Left lobe of liver (tissue), 2 donors: ENCODE data around the gene AFG1L. TPM values are rescaled to one million over a fixed set of nuclear protein-coding genes. Genes with fewer than 3 reads are reported as not detected.
A peak's percentile ranks its signal among the peaks of the same experiment; 100 is the strongest.
"Not testable (repeated sequence)": the region's sequence is repeated elsewhere in the genome, so short reads cannot be mapped to it uniquely, and the experiment has no call there.

ENCODE experiments used
- ATAC-seq: fragments of 200-7000 bp; cut with Tn5 transposase; one replicate; pipeline ENCODE4 v1.9.1; 2020; ENCODE audit warnings: mild to moderate bottlenecking, moderate library complexity
- DNase-seq: peaks from one replicate; pipeline ENCODE4 v3.0.0-alpha.2; 2020; ENCODE audit warnings: low spot score
- total RNA-seq: library from RNA; stranded (reverse); gene quantifications from one replicate; pipeline ENCODE4 v1.2.1, GENCODE V29; 2021
- donor health status: DM: no; HTN: no; CAD: no; lungs with moderate emphysema.
- donor health status: DM: no; HTN: yes; CAD: no.

Gene AFG1L
- total RNA-seq, 1 donor from 2014 or later, result 7.0 TPM

GRCh38 chr6:108449717-108450116, 154.9 kb downstream of the AFG1L start:
- DNase-seq, ATAC-seq: not testable (repeated sequence)

- DNase-seq, result no peak
- ATAC-seq, result no peak
These were observed 157.0 kb downstream of the AFG1L start for GRCh38 chr6:108451816-108452215.

GRCh38 chr6:108452711-108453195, 157.9 kb downstream of the AFG1L start:
- ATAC-seq (no peak), DNase-seq (no peak)

GRCh38 chr6:108453601-108454185, 158.8 kb downstream of the AFG1L start:
- ATAC-seq, result no peak
- no peak for DNase-seq

GRCh38 chr6:108454356-108454755, 159.5 kb downstream of the AFG1L start:
- ATAC-seq (no peak), DNase-seq (no peak)

GRCh38 chr6:108455688-108456087, 160.8 kb downstream of the AFG1L start:
- no peak for ATAC-seq
- no peak for DNase-seq

- no peak for DNase-seq
- no peak for ATAC-seq
These were observed 168.9 kb downstream of the AFG1L start for GRCh38 chr6:108463784-108464183.

- DNase-seq (no peak), ATAC-seq (no peak)
These were observed 169.7 kb downstream of the AFG1L start for GRCh38 chr6:108464418-108465097.

- no peak for DNase-seq
- no peak for ATAC-seq
These were observed 170.2 kb downstream of the AFG1L start for GRCh38 chr6:108465098-108465495.

- DNase-seq, result no peak
- no peak for ATAC-seq
These were observed 173.5 kb downstream of the AFG1L start for GRCh38 chr6:108468346-108468745.

GRCh38 chr6:108469316-108469715, 174.5 kb downstream of the AFG1L start:
- ATAC-seq, result no peak
- DNase-seq, result no peak

- DNase-seq, result no peak
- ATAC-seq, result no peak
These were observed 178.3 kb downstream of the AFG1L start for GRCh38 chr6:108473197-108473596.

- ATAC-seq (no peak), DNase-seq (no peak)
These were observed 181.5 kb downstream of the AFG1L start for GRCh38 chr6:108476376-108476775.

GRCh38 chr6:108476847-108477430, 182.1 kb downstream of the AFG1L start:
- ATAC-seq, result no peak
- DNase-seq, result no peak

GRCh38 chr6:108482559-108482958, 187.7 kb downstream of the AFG1L start:
- DNase-seq (no peak), ATAC-seq (no peak)

- DNase-seq (no peak), ATAC-seq (no peak)
These were observed 189.2 kb downstream of the AFG1L start for GRCh38 chr6:108484016-108484415.

GRCh38 chr6:108489699-108490098, 194.8 kb downstream of the AFG1L start:
- no peak for DNase-seq
- no peak for ATAC-seq

- no peak for DNase-seq
These were observed 197.4 kb downstream of the AFG1L start for GRCh38 chr6:108492131-108492766.

GRCh38 chr6:108494434-108494833, 199.6 kb downstream of the AFG1L start:
- DNase-seq, result no peak
- no peak for ATAC-seq

More at GRCh38 chr6:108492131-108492766, 197.4 kb downstream of the AFG1L start:
- peak; percentile 91 for ATAC-seq

- no peak for DNase-seq
- ATAC-seq, result peak; percentile 84
These were observed 203.0 kb downstream of the AFG1L start for GRCh38 chr6:108497883-108498282.

GRCh38 chr6:108501559-108501958, 206.7 kb downstream of the AFG1L start:
- DNase-seq, result no peak
- no peak for ATAC-seq

- DNase-seq (no peak), ATAC-seq (no peak)
These were observed 208.0 kb downstream of the AFG1L start for GRCh38 chr6:108502832-108503231.
